ENCODE results near the gene TRAF5. TPM values are rescaled to one million over a fixed set of nuclear protein-coding genes. Genes with fewer than 3 reads are reported as not detected.

The TRAF5 gene
- total RNA-seq, 1 experiment from 2014 or later, result 15.2 TPM

DNA sequence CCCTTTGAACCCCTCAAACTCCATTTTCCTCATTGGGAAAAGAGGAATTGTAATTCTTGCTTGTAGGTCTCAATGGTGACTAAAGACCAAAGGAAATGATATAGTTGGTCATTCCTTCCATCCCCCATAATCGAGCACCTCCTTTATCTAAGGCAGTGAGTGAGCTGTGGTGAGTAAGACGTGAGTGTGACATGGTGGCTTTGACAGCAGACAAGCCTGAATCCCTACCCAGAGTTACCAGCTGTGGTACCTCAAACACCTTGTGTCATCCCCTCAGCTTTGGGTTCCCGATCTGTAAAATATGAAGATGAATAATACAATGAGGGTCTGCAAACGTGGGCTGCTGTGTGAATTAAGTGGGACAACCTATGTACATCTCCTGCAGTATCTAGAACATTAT, 8.4 kb downstream of the TRAF5 start:
- H3K27me3 Mint-ChIP-seq (ENCODE audit: unreplicated experiment), result no peaks in the 10 kb centered on the region
- H3K9me3 Mint-ChIP-seq (ENCODE audit: low read depth, unreplicated experiment), result no peaks in the 10 kb centered on the region
- intact Hi-C loops (cut with micrococcal nuclease; ENCODE audit: unreplicated experiment), result no loop called here
- H3K4me1 Mint-ChIP-seq (ENCODE audit: low read depth, unreplicated experiment), result peaks cover 54% of the 10 kb centered on the region
- H3K27ac Mint-ChIP-seq (ENCODE audit: unreplicated experiment), result no peak overlapping the region
- no peaks in the 10 kb centered on the region for H3K36me3 Mint-ChIP-seq (ENCODE audit: insufficient read depth, unreplicated experiment)
- TF ChIP-seq, protein P1, sequence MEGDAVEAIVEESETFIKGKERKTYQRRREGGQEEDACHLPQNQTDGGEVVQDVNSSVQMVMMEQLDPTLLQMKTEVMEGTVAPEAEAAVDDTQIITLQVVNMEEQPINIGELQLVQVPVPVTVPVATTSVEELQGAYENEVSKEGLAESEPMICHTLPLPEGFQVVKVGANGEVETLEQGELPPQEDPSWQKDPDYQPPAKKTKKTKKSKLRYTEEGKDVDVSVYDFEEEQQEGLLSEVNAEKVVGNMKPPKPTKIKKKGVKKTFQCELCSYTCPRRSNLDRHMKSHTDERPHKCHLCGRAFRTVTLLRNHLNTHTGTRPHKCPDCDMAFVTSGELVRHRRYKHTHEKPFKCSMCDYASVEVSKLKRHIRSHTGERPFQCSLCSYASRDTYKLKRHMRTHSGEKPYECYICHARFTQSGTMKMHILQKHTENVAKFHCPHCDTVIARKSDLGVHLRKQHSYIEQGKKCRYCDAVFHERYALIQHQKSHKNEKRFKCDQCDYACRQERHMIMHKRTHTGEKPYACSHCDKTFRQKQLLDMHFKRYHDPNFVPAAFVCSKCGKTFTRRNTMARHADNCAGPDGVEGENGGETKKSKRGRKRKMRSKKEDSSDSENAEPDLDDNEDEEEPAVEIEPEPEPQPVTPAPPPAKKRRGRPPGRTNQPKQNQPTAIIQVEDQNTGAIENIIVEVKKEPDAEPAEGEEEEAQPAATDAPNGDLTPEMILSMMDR (IDR thresholded peaks at IDR 0.05; ENCODE audit: unreplicated experiment), result no peak
- H3K4me3 Mint-ChIP-seq (ENCODE audit: low read depth, unreplicated experiment), result no peak overlapping the region
- no TSS peak for BruUV-seq (replicated peaks)
- no peak for DNase-seq
- CTCF ChIA-PET, result no interaction called here

DNA sequence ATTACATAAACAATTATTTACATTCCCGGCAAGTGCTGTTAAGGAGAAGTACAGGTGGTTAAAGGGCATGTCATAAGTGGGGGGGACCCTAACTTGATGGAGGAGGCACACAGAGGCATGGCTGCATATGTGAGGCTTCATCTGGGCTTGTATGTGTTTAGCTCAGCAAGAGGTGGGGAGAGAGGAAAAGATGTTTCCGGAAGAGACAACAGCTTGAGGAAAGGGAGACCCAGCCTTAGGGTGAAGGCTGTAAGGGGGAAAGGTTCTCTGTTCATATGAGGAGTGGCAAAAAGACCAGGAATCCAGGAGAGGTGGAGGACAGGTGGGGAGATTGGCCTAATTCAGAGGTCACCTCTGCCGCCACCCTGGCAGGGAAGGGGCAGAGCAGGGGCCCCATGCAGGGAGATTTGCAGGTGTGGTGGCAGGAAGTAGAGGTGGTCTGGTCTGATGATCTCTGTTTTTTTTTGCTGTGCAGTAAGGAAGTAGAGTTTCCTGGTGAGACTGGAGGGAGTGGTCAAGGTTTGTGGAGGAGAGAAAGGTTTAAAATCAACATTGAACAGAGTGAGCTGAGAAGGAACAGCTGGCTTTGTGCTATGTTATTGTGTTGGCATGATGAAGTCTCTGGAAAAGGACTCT, 9.0 kb downstream of the TRAF5 start:
- DNase-seq, result no peak
- H3K27me3 Mint-ChIP-seq (ENCODE audit: unreplicated experiment), result no peaks in the 10 kb centered on the region
- peaks cover 50% of the 10 kb centered on the region for H3K4me1 Mint-ChIP-seq (ENCODE audit: low read depth, unreplicated experiment)
- no peaks in the 10 kb centered on the region for H3K9me3 Mint-ChIP-seq (ENCODE audit: low read depth, unreplicated experiment)
- no peak overlapping the region for H3K4me3 Mint-ChIP-seq (ENCODE audit: low read depth, unreplicated experiment)
- intact Hi-C loops (cut with micrococcal nuclease; ENCODE audit: unreplicated experiment), result no loop called here
- BruUV-seq (replicated peaks), result no TSS peak
- CTCF ChIA-PET, result interaction anchor here (1.2 kb wide), 1 partner anchor 12 kb away, joined by 3 read pairs; no protein-coding TSS in a partner anchor
- peak overlapping the region; percentile 20 for H3K27ac Mint-ChIP-seq (ENCODE audit: unreplicated experiment)
- TF ChIP-seq, protein P1 (IDR thresholded peaks at IDR 0.05; ENCODE audit: unreplicated experiment), result no peak
- no peaks in the 10 kb centered on the region for H3K36me3 Mint-ChIP-seq (ENCODE audit: insufficient read depth, unreplicated experiment)

DNA sequence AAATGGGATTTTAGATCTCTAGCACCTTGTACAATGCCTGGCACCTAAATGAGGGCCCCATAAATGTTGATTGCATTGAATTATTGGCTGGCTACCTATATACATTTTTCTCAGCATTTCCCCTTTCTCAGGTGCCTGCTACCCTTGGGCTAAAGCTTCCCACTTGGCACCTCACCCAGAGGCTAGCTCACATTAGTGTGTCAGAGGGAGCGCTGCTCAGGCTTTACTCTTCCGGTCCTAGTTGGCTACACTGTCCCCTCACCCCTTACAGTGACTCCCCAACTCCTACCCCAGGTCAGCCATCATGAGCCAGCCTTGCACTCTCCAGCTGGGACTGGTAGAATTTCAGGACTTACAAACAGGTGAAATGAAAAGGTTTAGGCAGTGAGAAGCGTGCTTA, 9.5 kb downstream of the TRAF5 start:
- DNase-seq, result no peak
- H3K27me3 Mint-ChIP-seq (ENCODE audit: unreplicated experiment), result no peaks in the 10 kb centered on the region
- no peaks in the 10 kb centered on the region for H3K9me3 Mint-ChIP-seq (ENCODE audit: low read depth, unreplicated experiment)
- H3K4me3 Mint-ChIP-seq (ENCODE audit: low read depth, unreplicated experiment), result no peak overlapping the region
- no peak overlapping the region for H3K27ac Mint-ChIP-seq (ENCODE audit: unreplicated experiment)
- H3K36me3 Mint-ChIP-seq (ENCODE audit: insufficient read depth, unreplicated experiment), result no peaks in the 10 kb centered on the region
- BruUV-seq (replicated peaks), result no TSS peak
- intact Hi-C loops (cut with micrococcal nuclease; ENCODE audit: unreplicated experiment), result no loop called here
- CTCF ChIA-PET, result interaction anchor here (1.2 kb wide), 1 partner anchor 11 kb away, joined by 3 read pairs; no protein-coding TSS in a partner anchor
- peaks cover 49% of the 10 kb centered on the region for H3K4me1 Mint-ChIP-seq (ENCODE audit: low read depth, unreplicated experiment)
- TF ChIP-seq, protein P1 (IDR thresholded peaks at IDR 0.05; ENCODE audit: unreplicated experiment), result no peak

DNA sequence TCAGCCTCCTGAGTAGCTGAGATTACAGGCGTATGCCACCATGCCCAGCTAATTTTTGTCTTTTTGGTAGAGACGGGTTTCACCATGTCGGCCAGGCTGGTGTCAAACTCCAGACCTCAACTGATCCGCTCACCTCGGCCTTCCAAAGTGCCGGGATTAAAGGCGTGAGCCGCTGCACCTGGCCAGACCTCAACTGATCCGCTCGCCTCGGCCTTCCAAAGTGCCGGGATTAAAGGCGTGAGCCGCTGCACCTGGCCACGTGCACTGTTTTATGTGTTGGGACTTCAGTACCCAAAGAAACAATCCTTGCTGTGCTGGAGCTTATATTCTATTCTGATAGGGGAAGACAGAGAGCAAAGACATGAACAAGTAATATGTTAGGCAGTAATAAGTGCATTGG, 10.1 kb downstream of the TRAF5 start:
- intact Hi-C loops (cut with micrococcal nuclease; ENCODE audit: unreplicated experiment), result no loop called here
- Mint-ChIP-seq H3K4me1 (ENCODE audit: low read depth, unreplicated experiment) (peaks cover 48% of the 10 kb centered on the region), H3K36me3 (ENCODE audit: insufficient read depth, unreplicated experiment) (no peaks in the 10 kb centered on the region), H3K9me3 (ENCODE audit: low read depth, unreplicated experiment) (no peaks in the 10 kb centered on the region), H3K27ac (ENCODE audit: unreplicated experiment) (no peak overlapping the region), H3K27me3 (ENCODE audit: unreplicated experiment) (no peaks in the 10 kb centered on the region), H3K4me3 (ENCODE audit: low read depth, unreplicated experiment) (no peak overlapping the region)
- BruUV-seq (replicated peaks), result no TSS peak
- CTCF ChIA-PET, result interaction anchor here (1.2 kb wide), 1 partner anchor 11 kb away, joined by 3 read pairs; no protein-coding TSS in a partner anchor
- no peak for DNase-seq
- TF ChIP-seq, protein P1 (IDR thresholded peaks at IDR 0.05; ENCODE audit: unreplicated experiment), result no peak

Measured in Calu3 (cell line).